SU-DHL-6 (cell line): ENCODE measurements around the gene FBXW2.

Source experiments
- EZH2phosphoT487 ChIP-seq: fragments of 200-600 bp; sonication (generic), shearing (Covaris generic); conservative IDR thresholded peaks from 2 replicates; pipeline ENCODE4 v1.6.1; 2018; ENCODE audit warnings: mild to moderate bottlenecking, antibody characterized with exemption, low read length, moderate library complexity, mixed read lengths
- TF ChIP-seq, protein P1 (sequence below): fragments of 200-600 bp; sonication (generic); IDR thresholded peaks from one replicate; pipeline ENCODE4 v1.5.1; 2017; ENCODE audit warnings: antibody characterized with exemption, mild to moderate bottlenecking, low read length, moderate library complexity; ENCODE audit not compliant: insufficient read depth, poor library complexity, severe bottlenecking

DNA sequence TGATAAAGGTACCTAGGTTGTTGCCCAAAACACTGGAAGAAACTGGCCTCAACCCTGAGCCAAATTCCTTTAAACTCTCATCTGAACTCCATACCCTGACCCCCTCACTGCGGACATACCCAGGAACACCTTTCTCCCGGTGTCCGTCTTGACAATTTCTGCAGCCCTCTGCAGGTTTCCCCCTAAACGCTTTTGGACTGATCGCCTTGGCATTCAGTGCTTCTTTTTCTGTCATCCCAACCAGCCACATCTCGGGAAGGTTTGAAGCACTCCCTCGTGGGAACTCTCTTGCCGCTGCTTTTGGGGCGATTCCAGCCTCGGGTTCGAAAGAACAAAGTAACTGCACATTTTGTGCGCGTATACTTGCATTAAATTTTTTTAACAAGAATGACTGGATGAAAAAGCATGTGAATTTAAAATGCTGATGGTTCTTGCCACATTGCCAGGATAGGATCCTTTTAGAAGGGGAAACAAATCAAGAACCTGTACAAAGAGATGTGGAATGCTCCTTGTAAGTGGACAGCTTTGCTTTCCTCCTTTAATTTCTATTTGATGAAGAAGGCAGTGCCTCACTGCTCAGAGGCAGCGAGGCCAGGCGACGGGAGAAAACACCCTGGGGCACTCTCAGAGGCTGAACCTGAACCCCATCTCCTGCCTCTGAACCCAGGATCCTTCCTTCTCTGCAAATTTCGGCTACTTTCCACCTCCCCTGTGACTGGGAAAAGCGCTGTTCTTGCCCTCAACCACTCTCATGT is 48.9 kb upstream of the FBXW2 start:
- TF ChIP-seq, protein P1, sequence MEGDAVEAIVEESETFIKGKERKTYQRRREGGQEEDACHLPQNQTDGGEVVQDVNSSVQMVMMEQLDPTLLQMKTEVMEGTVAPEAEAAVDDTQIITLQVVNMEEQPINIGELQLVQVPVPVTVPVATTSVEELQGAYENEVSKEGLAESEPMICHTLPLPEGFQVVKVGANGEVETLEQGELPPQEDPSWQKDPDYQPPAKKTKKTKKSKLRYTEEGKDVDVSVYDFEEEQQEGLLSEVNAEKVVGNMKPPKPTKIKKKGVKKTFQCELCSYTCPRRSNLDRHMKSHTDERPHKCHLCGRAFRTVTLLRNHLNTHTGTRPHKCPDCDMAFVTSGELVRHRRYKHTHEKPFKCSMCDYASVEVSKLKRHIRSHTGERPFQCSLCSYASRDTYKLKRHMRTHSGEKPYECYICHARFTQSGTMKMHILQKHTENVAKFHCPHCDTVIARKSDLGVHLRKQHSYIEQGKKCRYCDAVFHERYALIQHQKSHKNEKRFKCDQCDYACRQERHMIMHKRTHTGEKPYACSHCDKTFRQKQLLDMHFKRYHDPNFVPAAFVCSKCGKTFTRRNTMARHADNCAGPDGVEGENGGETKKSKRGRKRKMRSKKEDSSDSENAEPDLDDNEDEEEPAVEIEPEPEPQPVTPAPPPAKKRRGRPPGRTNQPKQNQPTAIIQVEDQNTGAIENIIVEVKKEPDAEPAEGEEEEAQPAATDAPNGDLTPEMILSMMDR: no peak
- TF ChIP-seq EZH2phosphoT487: no peak
